ES-I3 (cell line): ENCODE measurements around the gene ABCC2.
"Not testable (repeated sequence)": the region's sequence is repeated elsewhere in the genome, so short reads cannot be mapped to it uniquely, and the experiment has no call there.

Experiments used
- H3K36me3 ChIP-seq: 2 replicates; pipeline ENCODE4 v1.6.1; 2013; ENCODE audit warnings: mild to moderate bottlenecking, low read length, control low read depth, moderate library complexity; ENCODE audit not compliant: insufficient read depth
- H3K4me1 ChIP-seq: 2 replicates; pipeline ENCODE4 v1.6.1; 2013; ENCODE audit warnings: mild to moderate bottlenecking, control low read depth, low read length; ENCODE audit not compliant: insufficient read depth
- H3K9ac ChIP-seq: 2 replicates; pipeline ENCODE4 v1.6.1; 2013; ENCODE audit warnings: low read depth, mild to moderate bottlenecking, low read length, moderate library complexity
- H3K9me3 ChIP-seq: 2 replicates; pipeline ENCODE4 v1.6.1; 2013; ENCODE audit warnings: mild to moderate bottlenecking, low read length, moderate library complexity; ENCODE audit not compliant: control insufficient read depth, insufficient read depth

ABCC2 gene

DNA sequence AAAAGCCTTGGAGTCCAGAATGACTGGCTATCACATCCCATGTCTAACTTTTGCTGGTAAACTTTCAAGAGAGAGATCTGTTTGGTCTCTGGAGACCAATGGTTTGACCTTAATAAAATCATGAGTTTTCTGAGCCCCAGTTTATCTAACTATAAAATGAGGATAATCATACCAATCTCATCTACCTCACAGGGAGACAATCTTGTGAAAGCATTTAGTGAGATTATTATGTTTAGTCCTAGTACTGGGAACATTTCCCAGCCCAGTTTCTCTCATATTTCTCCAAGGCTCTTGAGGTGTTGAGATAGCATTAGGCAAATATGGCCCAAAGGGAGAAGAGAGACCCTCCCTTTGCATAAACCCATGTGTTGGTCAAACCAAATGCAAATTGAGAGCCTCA, 25.8 kb downstream of the ABCC2 start:
- Histone ChIP-seq H3K9me3 (no peaks in the 10 kb centered on the region), H3K9ac (no peak overlapping the region), H3K36me3 (no peaks in the 10 kb centered on the region), H3K4me1 (no peaks in the 10 kb centered on the region)

DNA sequence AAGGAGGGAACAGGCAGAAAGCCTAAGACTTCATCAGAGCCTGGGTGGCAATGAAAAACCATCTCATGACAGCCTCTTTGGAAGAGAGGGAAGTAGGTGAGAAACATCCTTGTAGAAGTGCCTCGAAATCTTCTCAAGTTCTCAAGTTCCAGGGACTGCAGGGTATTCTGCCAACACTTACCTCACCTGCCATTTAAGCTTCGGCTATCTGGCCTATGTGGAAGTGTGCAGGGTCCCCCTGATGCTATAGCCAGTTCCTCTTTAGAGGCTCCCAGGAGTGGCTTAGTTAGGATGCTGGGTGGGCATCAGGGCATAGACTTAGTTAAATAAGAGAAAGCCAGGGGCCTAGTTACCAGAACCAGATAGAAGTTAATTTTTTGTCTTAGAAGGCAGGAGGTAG, 27.0 kb downstream of the ABCC2 start:
- Histone ChIP-seq H3K9me3 (no peaks in the 10 kb centered on the region), H3K36me3 (no peaks in the 10 kb centered on the region)

DNA sequence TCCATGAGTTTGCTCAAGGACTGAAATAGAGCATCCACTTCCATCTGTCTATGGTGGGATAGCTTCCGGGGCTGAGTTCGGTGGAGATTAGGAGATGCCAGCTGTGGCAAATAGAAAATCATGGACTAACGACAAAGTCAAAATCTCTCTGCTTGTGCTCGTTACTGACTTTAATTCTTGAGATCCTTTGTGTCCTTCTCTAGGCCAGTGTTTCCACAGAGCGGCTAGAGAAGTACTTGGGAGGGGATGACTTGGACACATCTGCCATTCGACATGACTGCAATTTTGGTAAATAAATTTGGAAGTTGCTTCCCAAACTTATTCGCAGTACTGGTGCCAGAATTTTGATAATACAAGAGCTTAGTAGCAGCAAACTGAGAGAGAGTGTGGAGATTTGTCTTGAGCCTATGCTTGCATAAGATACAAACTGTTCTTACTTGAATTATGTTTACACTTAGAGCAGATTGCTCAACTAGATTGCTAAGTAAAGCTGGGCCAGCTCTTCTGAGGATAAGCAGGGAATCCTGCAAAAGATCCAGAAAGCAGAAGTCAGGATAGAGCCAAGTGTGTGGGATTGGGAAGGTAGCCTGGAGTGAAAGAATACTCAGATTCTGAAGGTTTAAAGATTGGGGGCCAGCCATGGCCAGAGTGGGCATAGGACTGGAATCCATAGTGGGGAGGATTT, 27.6 kb downstream of the ABCC2 start:
- Histone ChIP-seq H3K36me3 (no peaks in the 10 kb centered on the region), H3K9ac (no peak overlapping the region), H3K4me1 (no peaks in the 10 kb centered on the region), H3K9me3 (no peaks in the 10 kb centered on the region)

More for the DNA sequence above, 27.0 kb downstream of the ABCC2 start:
- Histone ChIP-seq H3K4me1 (no peaks in the 10 kb centered on the region), H3K9ac (no peak overlapping the region)

DNA sequence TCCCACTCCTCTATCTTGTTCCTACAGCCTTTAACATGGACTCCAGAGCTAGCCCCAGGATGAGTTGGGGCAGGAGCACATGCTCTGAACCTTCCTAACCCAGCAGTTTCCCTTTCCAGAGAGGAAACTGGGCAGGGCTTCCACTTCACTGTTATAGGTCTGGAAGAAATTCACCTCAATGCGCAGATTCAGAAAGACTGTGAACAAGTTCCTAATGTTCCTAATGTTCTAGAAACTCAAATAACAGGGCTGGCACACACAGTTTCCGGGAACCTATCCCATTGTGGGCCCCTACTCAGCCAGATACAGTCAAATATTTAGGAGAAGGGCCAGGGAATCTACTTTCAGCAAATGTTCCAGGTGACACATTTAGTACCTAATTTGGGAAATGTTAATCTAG, 29.7 kb downstream of the ABCC2 start:
- Histone ChIP-seq H3K9me3 (no peaks in the 10 kb centered on the region), H3K36me3 (no peaks in the 10 kb centered on the region), H3K9ac (no peak overlapping the region), H3K4me1 (no peaks in the 10 kb centered on the region)

DNA sequence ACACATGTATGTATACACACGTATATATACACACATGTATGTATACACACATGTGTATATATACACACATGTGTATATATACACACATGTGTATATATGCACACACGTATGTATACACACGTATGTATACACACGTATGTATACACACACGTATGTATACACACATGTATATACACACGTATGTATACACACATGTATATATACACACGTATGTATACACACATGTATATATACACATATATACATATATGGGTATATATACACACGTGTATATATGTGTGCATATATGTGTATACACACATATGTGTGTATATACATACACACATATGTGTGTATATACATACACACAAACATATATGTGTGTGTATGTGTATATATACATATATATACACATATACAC, 31.7 kb downstream of the ABCC2 start:
- Histone ChIP-seq H3K36me3 (no peaks in the 10 kb centered on the region), H3K9me3 (no peaks in the 10 kb centered on the region), H3K4me1 (no peaks in the 10 kb centered on the region)

GRCh38 chr10:99815621-99816020, 33.2 kb downstream of the ABCC2 start:
- H3K4me1 ChIP-seq, result no peaks in the 10 kb centered on the region
- no peaks in the 10 kb centered on the region for H3K9me3 ChIP-seq
- no peak overlapping the region for H3K9ac ChIP-seq
- no peaks in the 10 kb centered on the region for H3K36me3 ChIP-seq

More for the DNA sequence above, 31.7 kb downstream of the ABCC2 start:
- no peak overlapping the region for H3K9ac ChIP-seq

GRCh38 chr10:99827936-99828335, 45.5 kb downstream of the ABCC2 start:
- no peaks in the 10 kb centered on the region for H3K4me1 ChIP-seq
- H3K9ac ChIP-seq, result no peak overlapping the region
- H3K36me3 ChIP-seq, result no peaks in the 10 kb centered on the region; the same call in 1 of the 2 replicates
- peaks cover 7% of the 10 kb centered on the region for H3K9me3 ChIP-seq

GRCh38 chr10:99828464-99828863, 46.0 kb downstream of the ABCC2 start:
- no peaks in the 10 kb centered on the region; the same call in 1 of the 2 replicates for H3K36me3 ChIP-seq
- no peak overlapping the region for H3K9ac ChIP-seq
- peaks cover 7% of the 10 kb centered on the region for H3K9me3 ChIP-seq
- H3K4me1 ChIP-seq, result no peaks in the 10 kb centered on the region

DNA sequence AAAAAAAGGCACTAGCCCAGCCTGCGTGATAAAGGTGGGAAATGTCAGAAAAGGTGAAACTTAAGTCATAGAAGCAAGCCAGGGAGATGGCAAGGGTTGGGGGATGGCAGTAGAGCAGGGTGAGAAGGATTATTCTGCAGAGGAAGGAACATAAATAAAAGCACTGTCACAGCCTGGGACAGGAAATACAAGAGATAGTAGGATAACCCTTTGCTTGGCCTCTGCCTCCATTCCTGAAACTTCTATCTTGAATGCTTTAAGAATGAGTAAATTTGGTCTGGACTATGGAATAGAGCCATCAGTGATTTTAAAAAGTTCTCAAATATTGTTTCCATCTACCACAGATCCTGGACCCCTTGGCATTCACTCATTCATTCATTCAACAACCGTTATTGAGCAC, 50.0 kb downstream of the ABCC2 start:
- Histone ChIP-seq H3K9me3 (peaks cover 7% of the 10 kb centered on the region), H3K4me1 (no peaks in the 10 kb centered on the region), H3K36me3 (no peaks in the 10 kb centered on the region; the same call in 1 of the 2 replicates), H3K9ac (no peak overlapping the region)

GRCh38 chr10:99834410-99834809, 52.0 kb downstream of the ABCC2 start:
- Histone ChIP-seq H3K9ac (no peak overlapping the region), H3K4me1 (no peaks in the 10 kb centered on the region), H3K9me3 (no peaks in the 10 kb centered on the region), H3K36me3 (no peaks in the 10 kb centered on the region; the same call in 1 of the 2 replicates)

DNA sequence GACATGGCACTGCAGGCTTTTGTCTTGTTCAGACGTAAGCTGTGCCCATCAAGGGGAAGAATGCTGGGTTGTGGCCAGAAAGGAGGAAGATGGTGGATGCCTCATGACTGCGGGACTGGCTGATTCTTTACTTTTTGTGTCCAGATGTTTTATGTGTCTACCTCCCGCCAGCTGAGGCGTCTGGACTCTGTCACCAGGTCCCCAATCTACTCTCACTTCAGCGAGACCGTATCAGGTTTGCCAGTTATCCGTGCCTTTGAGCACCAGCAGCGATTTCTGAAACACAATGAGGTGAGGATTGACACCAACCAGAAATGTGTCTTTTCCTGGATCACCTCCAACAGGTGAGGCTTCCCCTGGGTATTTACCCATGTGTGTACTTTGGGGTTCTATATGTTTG, 53.5 kb downstream of the ABCC2 start:
- Histone ChIP-seq H3K4me1 (no peaks in the 10 kb centered on the region), H3K9me3 (no peaks in the 10 kb centered on the region), H3K9ac (no peak overlapping the region), H3K36me3 (no peaks in the 10 kb centered on the region)

- H3K9me3 ChIP-seq, result no peaks in the 10 kb centered on the region
- no peak overlapping the region for H3K9ac ChIP-seq
- no peaks in the 10 kb centered on the region; the same call in 1 of the 2 replicates for H3K36me3 ChIP-seq
- no peaks in the 10 kb centered on the region for H3K4me1 ChIP-seq
Measured at GRCh38 chr10:99836711-99837110, 54.3 kb downstream of the ABCC2 start.

- H3K9ac ChIP-seq, H3K4me1 ChIP-seq, H3K36me3 ChIP-seq, H3K9me3 ChIP-seq: not testable (repeated sequence)
Measured at GRCh38 chr10:99840859-99841258, 58.4 kb downstream of the ABCC2 start.

DNA sequence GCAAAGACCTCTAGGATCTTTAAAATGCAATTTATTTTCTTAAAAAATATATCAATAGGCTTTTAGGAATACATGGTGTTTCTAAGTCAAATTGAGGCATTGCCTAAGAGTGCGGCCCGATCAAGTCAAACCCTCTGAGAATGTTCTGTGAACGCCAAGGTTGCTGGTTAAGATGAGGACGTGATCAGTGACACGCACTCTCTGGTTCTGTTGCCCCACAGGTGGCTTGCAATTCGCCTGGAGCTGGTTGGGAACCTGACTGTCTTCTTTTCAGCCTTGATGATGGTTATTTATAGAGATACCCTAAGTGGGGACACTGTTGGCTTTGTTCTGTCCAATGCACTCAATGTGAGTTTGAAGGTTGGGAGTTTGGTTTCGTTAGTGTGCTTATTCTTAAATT, 59.3 kb downstream of the ABCC2 start:
- H3K36me3 ChIP-seq, result no peaks in the 10 kb centered on the region; the same call in 1 of the 2 replicates
- H3K9ac ChIP-seq, result no peak overlapping the region
- no peaks in the 10 kb centered on the region for H3K9me3 ChIP-seq
- peaks cover 5% of the 10 kb centered on the region; the same call in 1 of the 2 replicates for H3K4me1 ChIP-seq

DNA sequence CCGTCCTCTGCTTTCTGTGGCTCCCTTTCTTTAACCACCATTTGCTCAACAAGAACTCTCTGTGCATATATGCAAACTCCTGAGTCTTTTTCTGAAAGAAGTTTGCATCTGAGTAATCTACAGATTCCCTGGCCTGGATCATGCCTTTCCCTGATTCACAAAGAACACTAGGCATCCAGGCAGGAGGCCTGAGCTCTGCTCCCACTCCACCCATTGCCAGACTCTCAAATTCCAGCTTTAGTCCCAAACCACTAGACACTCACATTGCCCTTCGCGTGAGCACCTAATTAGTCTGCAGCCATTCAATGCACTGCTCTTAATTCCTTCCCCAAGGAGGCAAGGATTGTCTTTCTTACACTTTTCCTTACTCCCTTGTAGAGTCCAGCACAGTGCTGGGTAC, 60.9 kb downstream of the ABCC2 start:
- Histone ChIP-seq H3K9ac (no peak overlapping the region), H3K4me1 (peaks cover 8% of the 10 kb centered on the region; the same call in 1 of the 2 replicates), H3K9me3 (no peaks in the 10 kb centered on the region), H3K36me3 (no peaks in the 10 kb centered on the region; the same call in 1 of the 2 replicates)
